ENCODE data around the gene TMED9.
"Not testable (repeated sequence)": the region's sequence is repeated elsewhere in the genome, so short reads cannot be mapped to it uniquely, and the experiment has no call there.

Gene TMED9

DNA sequence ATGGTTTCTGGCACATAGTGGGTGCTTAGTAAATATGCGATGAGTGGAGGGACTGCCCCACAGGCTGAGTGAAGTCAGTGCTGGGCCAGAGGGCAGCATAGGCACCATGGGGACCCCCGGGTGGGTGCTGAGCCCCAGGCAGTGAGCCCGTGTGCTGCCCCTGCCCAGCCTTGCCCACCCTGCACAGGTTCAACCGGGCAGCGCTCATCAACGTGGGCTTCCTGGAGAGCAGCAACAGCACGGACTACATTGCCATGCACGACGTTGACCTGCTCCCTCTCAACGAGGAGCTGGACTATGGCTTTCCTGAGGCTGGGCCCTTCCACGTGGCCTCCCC is 15.1 kb downstream of the TMED9 start:
- no peak for DNase-seq

DNA sequence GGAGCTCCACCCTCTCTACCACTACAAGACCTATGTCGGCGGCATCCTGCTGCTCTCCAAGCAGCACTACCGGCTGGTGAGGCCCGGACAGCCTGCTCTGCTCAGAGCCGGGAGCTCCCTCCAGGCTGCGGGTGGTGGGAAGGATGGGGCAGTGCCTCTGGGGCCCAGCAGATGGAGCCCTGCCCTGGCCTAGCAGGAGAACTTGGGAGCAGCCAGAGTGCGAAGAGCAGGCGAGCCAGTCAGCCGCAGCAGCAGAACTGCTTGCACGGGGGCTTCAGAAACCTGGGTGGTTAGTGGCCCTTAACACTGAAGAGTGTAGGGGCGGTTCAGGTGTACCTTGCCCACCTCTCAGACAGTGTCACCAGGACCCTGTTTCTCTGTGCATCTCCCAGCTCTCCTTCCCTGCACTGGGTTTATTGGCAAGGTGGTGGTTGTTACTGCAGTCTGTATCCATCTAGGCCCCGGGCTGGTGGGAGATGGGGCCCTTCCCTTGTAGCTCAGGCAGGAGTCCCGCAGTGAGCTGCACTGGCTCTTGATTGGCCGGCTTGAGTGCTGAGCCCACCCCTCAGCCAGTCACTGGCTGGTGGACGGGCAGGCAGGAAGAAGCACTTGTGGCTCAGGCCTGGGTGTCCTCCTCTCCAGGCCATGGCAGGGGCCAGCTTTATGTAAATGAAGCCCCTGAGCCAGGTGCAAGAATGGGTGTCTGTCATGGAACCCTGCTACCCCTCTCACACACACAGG is 15.6 kb downstream of the TMED9 start:
- peak; percentile 25 for DNase-seq

DNA sequence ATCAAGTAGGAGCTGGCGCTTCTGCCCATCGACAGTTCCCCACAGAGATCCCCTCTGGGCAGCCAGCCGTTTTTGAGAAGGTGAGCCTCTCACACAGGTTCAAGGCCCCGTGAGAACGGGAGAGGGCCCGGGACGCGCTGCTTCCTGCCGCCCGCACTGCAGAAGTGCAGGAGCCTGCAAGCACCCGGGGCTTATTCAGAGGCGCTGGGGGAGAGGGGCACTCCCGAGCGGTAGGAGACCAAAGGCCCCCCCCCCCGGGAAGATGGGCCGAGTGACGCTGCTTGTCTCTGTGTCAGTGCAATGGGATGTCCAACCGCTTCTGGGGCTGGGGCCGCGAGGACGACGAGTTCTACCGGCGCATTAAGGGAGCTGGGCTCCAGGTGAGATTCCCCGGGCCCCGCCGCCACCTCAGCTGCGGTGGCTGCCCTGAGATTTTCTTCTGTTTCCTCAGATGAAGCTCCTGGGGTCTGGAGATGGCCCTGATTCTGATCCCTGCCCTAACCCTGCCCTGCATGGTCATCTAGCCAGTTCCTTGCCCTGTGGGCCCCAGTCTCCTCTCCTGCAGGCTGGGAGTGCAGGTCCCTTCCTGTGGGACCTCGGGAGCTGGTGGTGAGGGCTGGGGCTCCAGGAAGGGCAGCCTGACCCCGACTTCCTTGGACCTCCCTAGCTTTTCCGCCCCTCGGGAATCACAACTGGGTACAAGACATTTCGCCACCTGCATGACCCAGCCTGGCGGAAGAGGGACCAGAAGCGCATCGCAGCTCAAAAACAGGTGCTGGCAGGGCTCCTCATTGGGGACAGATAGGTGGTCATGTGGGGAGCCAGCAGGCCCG is 16.5 kb downstream of the TMED9 start:
- no peak for DNase-seq

GRCh38 chr5:177609076-177610059 is 17.4 kb downstream of the TMED9 start:
- no peak for DNase-seq

- DNase-seq, result no peak
Observed at GRCh38 chr5:177610131-177610769, 18.2 kb downstream of the TMED9 start.

DNA sequence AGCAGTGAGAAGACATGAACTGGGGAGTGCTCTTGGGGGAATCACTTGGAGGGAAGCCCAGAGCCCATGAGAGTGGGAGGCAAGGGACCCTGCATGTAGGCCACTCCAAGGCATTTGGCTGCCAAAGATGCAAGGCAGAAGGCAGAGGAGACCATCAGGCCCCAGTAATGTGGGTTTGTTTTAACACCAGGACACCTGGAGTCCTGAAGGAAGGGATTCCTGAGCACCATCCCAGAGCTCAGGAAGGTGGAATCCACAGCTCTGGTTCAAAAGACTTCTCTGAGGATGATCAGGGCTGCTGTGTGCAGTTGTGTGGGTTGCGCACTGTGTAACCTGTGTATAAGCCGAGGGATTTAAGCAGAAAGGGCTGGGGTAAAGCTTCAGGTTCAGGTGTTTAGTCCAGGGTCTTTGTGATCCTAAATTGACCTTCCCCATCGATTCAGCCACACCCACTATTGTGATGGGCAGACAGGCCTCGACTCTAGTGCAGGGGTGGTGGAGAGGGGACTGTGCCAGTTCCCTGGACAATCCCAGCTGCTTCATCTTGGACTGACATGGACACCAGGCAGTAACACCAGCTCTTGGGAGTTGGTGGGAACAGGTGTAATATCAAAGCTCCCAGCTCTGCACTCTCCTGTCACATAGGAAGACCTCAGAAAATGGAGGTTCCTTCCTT is 18.9 kb downstream of the TMED9 start:
- no peak for DNase-seq

DNA sequence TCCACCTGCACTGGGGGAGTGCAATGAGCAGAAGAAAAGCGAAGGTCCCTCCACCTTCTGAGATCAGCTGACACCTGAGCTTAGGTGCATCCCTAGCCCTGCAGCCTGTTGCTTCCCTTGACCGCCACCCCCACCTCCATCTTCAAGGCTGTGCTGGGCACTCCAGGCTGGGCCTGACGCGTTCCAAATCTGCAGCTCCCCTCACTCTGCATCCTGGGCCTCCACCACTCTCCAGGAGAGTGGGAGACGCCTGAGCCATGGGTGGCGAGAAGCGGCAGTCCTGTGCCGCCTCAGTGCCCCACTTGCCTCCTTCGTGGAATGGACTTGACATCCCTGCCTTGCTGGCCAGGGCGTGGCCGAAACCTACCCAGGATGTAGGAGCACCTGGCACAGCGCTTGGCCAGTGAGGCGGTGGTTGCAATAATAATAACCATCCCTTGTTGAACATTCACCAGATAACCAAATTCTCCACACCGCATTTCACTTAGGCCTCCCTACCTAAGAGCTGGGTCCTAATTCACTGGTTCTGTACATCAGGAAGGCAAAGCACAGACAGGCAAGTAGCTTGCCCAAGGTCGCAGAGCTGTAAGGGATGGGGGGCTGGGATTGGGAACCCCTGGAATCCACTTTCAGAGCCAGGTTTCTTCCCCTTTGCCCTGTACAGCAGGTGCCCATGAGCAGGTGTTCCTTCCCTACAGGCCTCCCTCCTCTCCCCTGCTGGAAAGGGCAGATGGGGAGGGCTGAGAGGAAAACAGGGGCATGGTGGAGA is 19.6 kb downstream of the TMED9 start:
- DNase-seq, result no peak

GRCh38 chr5:177612215-177612673 is 20.2 kb downstream of the TMED9 start:
- DNase-seq, result no peak

GRCh38 chr5:177620560-177620959 is 28.6 kb downstream of the TMED9 start:
- no peak for DNase-seq

GRCh38 chr5:177624172-177624571 is 32.2 kb downstream of the TMED9 start:
- DNase-seq, result not testable (repeated sequence)

GRCh38 chr5:177630186-177630585 is 38.2 kb downstream of the TMED9 start:
- DNase-seq, result not testable (repeated sequence)

DNA sequence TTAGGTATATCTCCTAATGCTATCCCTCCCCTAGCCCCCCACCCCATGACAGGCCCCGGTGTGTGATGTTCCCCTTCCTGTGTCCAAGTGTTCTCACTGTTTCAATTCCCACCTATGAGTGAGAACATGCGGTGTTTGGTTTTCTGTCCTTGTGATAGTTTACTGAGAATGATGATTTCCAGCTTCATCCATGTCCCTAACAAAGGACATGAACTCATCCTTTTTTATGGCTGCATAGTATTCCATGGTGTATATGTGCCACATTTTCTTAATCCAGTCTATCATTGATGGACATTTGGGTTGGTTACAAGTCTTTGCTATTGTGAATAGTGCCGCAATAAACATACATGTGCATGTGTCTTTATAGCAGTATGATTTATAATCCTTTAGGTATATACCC is 42.9 kb downstream of the TMED9 start:
- not testable (repeated sequence) for DNase-seq

DNA sequence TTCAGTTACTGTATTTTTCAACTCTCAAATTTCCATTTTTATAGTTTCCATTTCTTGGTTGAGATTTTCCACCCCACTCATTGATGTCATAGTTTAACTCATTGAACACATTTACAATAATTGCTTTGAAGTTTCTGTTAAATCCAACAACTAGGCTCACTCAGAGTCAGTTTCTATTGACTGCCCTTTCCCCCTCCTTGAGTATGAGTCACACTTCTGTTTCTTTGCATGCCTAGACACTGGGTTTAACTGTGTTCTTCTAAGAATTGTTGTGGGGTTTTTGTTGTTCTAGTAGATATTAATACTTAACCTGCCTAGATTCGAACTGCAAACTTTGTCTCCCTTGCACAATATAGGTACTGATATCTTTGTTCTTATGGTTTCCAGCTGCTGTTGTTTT is 53.5 kb downstream of the TMED9 start:
- DNase-seq, result not testable (repeated sequence)

Data from T1000 (cell line).